ENCODE measurements around the gene PLCH2. TPM values are rescaled to one million over a fixed set of nuclear protein-coding genes. Genes with fewer than 3 reads are reported as not detected.

Gene PLCH2
- total and polyA plus RNA-seq, 2 of the 13 experiments (the other 11 are each of a cell fraction or from before 2014, with no cell fraction given), result 0.15 to 0.67 TPM

DNA sequence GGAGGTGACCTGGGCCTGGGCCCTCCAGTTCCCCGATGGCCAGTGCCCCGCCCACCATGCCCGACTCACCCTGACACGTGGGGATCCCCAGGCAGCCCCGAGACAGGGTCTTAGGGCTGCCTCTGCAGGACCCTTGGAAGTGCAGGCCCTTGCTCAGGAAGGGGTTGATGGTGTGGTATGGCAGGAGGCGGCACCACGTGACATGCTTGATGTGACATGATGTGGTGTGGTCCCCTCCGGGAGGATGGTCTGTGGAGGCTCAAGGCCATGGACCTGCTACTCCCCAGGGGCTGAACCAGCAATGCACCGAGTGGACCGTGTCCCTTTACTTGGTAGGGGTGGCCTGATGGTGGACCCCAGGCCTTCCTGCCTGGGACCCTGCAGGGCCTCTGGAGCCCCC is 21.9 kb upstream of the PLCH2 start:
- Histone ChIP-seq H3K4me2 (ENCODE audit: low read depth, low read length) (no peak overlapping the region), H3K4me3 (replicated peaks in 1 of 3; ENCODE audit: insufficient read depth in 1 of 3, low read depth in 2 of 3, low read length in 3 of 3) (no peak overlapping the region), H3K9ac (ENCODE audit: insufficient read depth, low read depth, low read length) (no peak overlapping the region), H3K4me1 (ENCODE audit: insufficient read depth, low read length) (no peaks in the 10 kb centered on the region; the same call in 1 of the 2 replicates), H3K79me2 (ENCODE audit: insufficient read depth, low read length) (no peaks in the 10 kb centered on the region), H3K36me3 (replicated peaks in 1 of 2; ENCODE audit: control insufficient read depth in 1 of 2, insufficient read depth in 2 of 2, low read length in 2 of 2) (no peaks in the 10 kb centered on the region), H3K27me3 (ENCODE audit: control insufficient read depth in 1 of 2, insufficient read depth in 2 of 2, low read length in 2 of 2) (peaks cover 19 to 77% of the 10 kb centered on the region in 2 experiments; a peak in 4 of 5 replicates), H3K9me3 (ENCODE audit: low read length) (no peaks in the 10 kb centered on the region), H3K27ac (ENCODE audit: extremely low read length, insufficient read depth, low read length) (no peak overlapping the region), H2AFZ (ENCODE audit: low read length) (no peak overlapping the region), H4K20me1 (ENCODE audit: insufficient read depth, low read length) (no peaks in the 10 kb centered on the region)
- in situ Hi-C loops (cut with HindIII; ENCODE audit: extremely low pct_ligation_motif_present, low pct_unique_long_range_greater_than_20kb) (no loop called here), intact Hi-C loops (cut with micrococcal nuclease; ENCODE audit: unreplicated experiment) (no loop called here)
- peak; percentile 28; the same call in 1 of the 2 replicates for TF ChIP-seq RAD51 (IDR thresholded peaks at IDR 0.05; ENCODE audit: borderline replicate concordance)
- TF ChIP-seq, protein P1, sequence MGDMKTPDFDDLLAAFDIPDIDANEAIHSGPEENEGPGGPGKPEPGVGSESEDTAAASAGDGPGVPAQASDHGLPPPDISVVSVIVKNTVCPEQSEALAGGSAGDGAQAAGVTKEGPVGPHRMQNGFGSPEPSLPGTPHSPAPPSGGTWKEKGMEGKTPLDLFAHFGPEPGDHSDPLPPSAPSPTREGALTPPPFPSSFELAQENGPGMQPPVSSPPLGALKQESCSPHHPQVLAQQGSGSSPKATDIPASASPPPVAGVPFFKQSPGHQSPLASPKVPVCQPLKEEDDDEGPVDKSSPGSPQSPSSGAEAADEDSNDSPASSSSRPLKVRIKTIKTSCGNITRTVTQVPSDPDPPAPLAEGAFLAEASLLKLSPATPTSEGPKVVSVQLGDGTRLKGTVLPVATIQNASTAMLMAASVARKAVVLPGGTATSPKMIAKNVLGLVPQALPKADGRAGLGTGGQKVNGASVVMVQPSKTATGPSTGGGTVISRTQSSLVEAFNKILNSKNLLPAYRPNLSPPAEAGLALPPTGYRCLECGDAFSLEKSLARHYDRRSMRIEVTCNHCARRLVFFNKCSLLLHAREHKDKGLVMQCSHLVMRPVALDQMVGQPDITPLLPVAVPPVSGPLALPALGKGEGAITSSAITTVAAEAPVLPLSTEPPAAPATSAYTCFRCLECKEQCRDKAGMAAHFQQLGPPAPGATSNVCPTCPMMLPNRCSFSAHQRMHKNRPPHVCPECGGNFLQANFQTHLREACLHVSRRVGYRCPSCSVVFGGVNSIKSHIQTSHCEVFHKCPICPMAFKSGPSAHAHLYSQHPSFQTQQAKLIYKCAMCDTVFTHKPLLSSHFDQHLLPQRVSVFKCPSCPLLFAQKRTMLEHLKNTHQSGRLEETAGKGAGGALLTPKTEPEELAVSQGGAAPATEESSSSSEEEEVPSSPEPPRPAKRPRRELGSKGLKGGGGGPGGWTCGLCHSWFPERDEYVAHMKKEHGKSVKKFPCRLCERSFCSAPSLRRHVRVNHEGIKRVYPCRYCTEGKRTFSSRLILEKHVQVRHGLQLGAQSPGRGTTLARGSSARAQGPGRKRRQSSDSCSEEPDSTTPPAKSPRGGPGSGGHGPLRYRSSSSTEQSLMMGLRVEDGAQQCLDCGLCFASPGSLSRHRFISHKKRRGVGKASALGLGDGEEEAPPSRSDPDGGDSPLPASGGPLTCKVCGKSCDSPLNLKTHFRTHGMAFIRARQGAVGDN (CRISPR knock-in tag; IDR thresholded peaks at IDR 0.05), result 0 out of 2 replicates have a peak, but pooled peaks have one; percentile 13
- TF ChIP-seq ZNF335 (CRISPR knock-in tag; IDR thresholded peaks at IDR 0.05), result no peak
- no peak for TF ChIP-seq ZNF136 (CRISPR knock-in tag; IDR thresholded peaks at IDR 0.05; ENCODE audit: low read depth)
- TF ChIP-seq, protein P2, sequence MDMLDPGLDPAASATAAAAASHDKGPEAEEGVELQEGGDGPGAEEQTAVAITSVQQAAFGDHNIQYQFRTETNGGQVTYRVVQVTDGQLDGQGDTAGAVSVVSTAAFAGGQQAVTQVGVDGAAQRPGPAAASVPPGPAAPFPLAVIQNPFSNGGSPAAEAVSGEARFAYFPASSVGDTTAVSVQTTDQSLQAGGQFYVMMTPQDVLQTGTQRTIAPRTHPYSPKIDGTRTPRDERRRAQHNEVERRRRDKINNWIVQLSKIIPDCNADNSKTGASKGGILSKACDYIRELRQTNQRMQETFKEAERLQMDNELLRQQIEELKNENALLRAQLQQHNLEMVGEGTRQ (IDR thresholded peaks at IDR 0.05; ENCODE audit: low read depth, low read length), result peak; percentile 22; the same call in 1 of the 2 replicates
- TF ChIP-seq, protein P2 (CRISPR knock-in tag; IDR thresholded peaks at IDR 0.05; ENCODE audit: borderline replicate concordance), result no peak
- TF ChIP-seq, protein P3, sequence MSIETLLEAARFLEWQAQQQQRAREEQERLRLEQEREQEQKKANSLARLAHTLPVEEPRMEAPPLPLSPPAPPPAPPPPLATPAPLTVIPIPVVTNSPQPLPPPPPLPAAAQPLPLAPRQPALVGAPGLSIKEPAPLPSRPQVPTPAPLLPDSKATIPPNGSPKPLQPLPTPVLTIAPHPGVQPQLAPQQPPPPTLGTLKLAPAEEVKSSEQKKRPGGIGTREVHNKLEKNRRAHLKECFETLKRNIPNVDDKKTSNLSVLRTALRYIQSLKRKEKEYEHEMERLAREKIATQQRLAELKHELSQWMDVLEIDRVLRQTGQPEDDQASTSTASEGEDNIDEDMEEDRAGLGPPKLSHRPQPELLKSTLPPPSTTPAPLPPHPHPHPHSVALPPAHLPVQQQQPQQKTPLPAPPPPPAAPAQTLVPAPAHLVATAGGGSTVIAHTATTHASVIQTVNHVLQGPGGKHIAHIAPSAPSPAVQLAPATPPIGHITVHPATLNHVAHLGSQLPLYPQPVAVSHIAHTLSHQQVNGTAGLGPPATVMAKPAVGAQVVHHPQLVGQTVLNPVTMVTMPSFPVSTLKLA (IDR thresholded peaks at IDR 0.05), result peak; percentile 70
- DNase-seq (ENCODE audit: low spot score) (no peak), ATAC-seq (no peak), FAIRE-seq (no peak)
- BruUV-seq (replicated peaks), result no TSS peak
- 9% methylated on average over 9 of the region's 10 CpGs for WGBS (ENCODE audit: low lambda C conversion rate)
- ChIA-PET CTCF (ENCODE audit: low intra/inter-chr PET ratio, low total read pairs) (no interaction called here), POLR2A (no interaction called here)

Measured in HepG2 (cell line).